Measurements from ENCODE around the gene PTPRG.
"Not testable (repeated sequence)": the region's sequence is repeated elsewhere in the genome, so short reads cannot be mapped to it uniquely, and the experiment has no call there.

Gene PTPRG

DNA sequence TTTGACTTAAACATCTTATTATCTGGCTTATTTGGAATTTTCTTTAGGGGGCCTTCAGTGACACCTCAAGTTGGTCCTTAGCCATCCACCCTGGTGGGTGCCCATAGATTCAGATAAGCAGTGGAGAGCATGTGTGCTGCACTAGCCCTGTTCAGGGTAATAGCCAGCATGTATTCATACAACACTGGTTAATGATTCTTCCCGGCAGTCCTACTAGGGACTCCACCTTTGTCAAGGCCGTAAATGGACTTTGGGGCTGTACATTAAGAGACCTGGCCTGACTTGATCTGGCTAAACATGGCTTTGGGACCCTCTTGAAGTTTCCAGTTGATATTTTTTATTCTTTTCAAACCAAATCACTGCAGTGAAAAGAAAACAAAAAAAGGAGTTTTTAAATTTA lies 125.8 kb downstream of the PTPRG start:
- TF ChIP-seq, protein P1, sequence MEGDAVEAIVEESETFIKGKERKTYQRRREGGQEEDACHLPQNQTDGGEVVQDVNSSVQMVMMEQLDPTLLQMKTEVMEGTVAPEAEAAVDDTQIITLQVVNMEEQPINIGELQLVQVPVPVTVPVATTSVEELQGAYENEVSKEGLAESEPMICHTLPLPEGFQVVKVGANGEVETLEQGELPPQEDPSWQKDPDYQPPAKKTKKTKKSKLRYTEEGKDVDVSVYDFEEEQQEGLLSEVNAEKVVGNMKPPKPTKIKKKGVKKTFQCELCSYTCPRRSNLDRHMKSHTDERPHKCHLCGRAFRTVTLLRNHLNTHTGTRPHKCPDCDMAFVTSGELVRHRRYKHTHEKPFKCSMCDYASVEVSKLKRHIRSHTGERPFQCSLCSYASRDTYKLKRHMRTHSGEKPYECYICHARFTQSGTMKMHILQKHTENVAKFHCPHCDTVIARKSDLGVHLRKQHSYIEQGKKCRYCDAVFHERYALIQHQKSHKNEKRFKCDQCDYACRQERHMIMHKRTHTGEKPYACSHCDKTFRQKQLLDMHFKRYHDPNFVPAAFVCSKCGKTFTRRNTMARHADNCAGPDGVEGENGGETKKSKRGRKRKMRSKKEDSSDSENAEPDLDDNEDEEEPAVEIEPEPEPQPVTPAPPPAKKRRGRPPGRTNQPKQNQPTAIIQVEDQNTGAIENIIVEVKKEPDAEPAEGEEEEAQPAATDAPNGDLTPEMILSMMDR (conservative IDR thresholded peaks at IDR 0.05; ENCODE audit: low read depth, low read length): no peak
- no peak overlapping the region for H3K4me3 ChIP-seq (ENCODE audit: low read length)
- DNase-seq (ENCODE audit: low read depth): no peak

DNA sequence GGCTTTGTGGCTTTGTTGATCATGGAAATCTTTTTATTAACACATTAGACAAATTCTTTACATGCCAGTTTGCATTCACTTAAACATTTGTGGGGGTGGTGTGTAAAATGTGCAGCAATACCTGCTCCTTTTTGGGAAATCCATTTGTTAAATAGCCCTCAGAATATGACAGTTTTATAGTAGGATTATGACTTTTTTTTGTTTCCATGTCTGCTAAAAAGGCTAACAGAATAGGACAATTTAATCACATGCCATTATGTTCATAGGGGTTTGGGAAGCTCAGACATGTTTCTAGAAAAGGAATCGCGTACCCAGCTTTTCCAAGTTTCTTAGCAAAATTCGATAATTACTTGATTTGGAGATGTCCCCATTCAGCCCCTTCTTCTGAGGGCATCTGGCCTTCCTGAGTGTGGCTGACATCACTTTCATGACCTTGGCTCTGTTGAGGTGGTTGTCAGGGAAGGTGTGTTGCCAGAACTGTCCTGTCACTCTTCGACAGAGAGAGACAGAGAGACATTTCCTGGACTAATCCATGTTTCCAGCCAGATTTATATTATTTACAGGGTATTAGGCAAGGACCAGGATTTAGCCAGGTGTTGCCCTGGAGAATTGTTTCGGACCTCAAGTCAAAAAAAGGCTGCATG lies 126.4 kb downstream of the PTPRG start:
- TF ChIP-seq, protein P1 (conservative IDR thresholded peaks at IDR 0.05; ENCODE audit: low read depth, low read length): no peak
- H3K4me3 ChIP-seq (ENCODE audit: low read length): no peak overlapping the region
- DNase-seq (ENCODE audit: low read depth): no peak

DNA sequence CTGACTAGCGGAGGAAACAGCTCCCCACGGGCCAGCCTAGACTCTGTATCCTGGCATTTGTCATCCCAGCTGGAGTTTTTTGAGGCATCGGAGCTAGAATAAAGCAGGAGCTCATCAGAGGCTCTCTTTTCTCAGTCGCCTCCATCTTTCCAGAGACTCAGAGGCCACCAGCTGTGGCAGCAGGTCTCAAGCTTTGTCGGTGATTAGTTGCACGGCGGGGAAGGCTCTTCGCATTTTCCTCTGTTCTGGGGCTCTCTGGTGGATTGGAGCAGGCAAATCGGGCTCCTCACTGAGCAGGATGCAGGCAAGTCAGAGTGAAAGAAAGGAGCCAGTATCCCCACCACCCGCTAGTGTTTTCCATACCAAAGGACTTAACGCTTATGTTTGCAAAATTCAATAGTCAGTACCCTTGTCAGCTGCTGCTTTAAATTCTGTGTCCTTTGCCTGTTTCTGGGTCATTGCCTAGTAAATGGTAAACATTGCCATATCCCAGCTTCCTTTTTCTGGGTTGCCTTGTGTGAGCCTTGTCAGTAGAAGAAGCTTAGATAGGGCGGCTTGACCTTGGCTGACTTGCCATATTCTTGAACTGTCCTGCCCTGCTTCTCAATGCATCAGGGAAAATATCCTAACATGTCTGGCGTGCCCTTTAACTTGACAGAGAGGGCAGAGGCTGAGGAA lies 127.1 kb downstream of the PTPRG start:
- TF ChIP-seq, protein P1 (conservative IDR thresholded peaks at IDR 0.05; ENCODE audit: low read depth, low read length): no peak
- H3K4me3 ChIP-seq (ENCODE audit: low read length): no peak overlapping the region
- no peak for DNase-seq (ENCODE audit: low read depth)

DNA sequence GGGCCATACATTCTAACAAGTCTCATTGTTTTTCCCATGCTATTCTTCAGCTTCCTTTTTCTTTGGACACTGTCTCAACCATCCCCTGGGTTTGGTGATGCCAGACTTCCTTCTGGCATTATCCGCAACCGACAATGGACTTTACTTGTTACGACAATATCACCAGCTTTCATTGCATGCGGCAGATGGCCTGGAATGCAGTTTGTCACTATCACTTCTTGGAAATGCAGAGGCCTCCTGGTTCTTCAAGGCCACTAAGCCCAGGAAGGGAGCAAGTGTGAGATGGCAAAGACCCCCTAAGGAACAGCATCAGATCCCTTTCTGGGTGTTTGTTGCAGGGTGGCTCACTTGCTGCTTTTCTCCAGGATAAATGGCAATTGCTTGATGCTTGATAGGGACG lies 128.6 kb downstream of the PTPRG start:
- H3K4me3 ChIP-seq (ENCODE audit: low read length): no peak overlapping the region
- DNase-seq (ENCODE audit: low read depth): no peak
- TF ChIP-seq, protein P1 (conservative IDR thresholded peaks at IDR 0.05; ENCODE audit: low read depth, low read length): no peak

DNA sequence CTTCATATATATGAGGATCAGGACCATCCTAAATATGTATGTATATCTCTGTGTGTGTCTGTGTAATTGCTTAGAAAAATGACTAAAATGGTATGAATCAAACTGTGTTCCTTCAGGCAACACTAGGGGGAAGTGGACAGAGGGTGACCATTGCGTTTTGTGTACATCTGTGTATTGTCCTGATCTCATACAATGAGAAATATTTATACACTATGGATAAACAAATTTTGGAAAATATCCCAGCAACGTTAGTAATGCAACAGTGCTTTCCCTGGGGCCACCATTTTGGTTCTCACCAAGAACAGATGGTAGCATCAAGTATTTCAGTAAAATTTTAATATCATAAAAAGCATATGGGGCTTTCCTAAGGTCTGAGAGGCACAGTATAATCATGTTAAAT lies 130.1 kb downstream of the PTPRG start:
- TF ChIP-seq, protein P1 (conservative IDR thresholded peaks at IDR 0.05; ENCODE audit: low read depth, low read length): no peak

DNA sequence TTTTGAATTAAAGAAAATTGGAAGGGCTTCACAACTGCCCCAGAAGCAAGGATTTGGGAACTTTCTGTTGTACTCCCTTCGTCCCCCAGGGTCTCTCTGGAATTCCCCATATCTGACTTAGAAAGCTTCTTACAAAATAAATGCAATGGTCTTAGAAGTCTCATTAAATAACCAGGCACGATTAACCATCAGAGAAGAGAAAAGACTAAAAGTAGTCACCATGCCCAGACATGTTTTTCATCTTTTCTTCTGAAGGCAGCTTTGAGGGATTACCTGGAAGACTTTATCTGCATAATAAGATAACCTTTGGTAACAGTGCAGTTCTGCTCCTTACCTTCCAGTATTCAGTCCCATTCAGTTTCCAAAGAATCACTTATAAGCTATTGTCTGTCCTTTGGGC lies 135.9 kb downstream of the PTPRG start:
- no peak overlapping the region for H3K4me3 ChIP-seq (ENCODE audit: low read length)
- DNase-seq (ENCODE audit: low read depth): no peak
- TF ChIP-seq, protein P1 (conservative IDR thresholded peaks at IDR 0.05; ENCODE audit: low read depth, low read length): no peak

More for the DNA sequence above, 130.1 kb downstream of the PTPRG start:
- no peak overlapping the region for H3K4me3 ChIP-seq (ENCODE audit: low read length)
- no peak for DNase-seq (ENCODE audit: low read depth)

DNA sequence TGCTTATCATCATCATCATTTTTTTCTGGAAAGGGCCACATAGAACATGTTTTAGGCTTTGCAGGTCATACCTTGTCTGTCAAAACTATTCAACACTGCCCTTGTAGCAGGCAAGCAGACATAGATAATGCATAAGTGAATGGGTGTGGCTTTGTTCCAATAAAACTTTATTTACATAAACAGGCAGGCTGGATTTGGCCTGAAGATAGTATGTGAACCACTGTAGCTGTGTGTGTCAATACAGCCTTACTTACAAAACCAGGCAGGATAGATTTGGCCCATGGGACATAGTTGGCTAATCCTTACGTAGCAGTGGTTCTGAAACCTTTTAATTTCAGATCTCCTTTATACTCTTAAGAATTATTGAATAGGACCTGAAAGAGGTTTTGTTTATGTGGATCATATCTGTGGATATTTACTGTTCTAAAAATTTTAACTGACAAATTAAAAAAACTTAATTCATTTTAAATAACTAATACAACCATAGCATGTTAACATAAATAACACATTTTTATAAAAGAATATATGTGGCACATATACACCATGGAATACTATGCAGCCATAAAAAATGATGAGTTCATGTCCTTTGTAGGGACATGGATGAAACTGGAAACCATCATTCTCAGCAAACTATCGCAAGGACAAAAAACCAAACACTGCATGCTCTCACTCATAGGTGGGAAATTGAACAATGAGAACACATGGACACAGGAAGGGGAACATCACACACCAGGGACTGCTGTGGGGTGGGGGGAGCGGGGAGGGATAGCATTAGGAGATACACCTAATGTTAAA lies 137.1 kb downstream of the PTPRG start:
- H3K4me3 ChIP-seq (ENCODE audit: low read length); DNase-seq (ENCODE audit: low read depth): not testable (repeated sequence)
